Uterus (tissue), 2 donors: Measurements from ENCODE around the gene VSIR.

Source experiments
- CTCF ChIP-seq, 4 experiments: fragments of 200-600 bp in 2 of 4; fragments of 450-650 bp in 2 of 4; sonication (generic) in 2 of 4; IDR thresholded peaks; one replicate each; pipeline ENCODE4 v1.5.1; 2016 to 2019; ENCODE audit warnings: antibody characterized with exemption in 4 of 4, mild to moderate bottlenecking in 2 of 4, moderate library complexity in 1 of 4
- POLR2A ChIP-seq, 2 donors: fragments of 450-650 bp; IDR thresholded peaks; one replicate each; pipeline ENCODE4 v1.6.1; 2016; ENCODE audit warnings: antibody characterized with exemption in 2 of 2, mild to moderate bottlenecking in 1 of 2, moderate library complexity in 1 of 2

- no peak for TF ChIP-seq CTCF (IDR thresholded peaks at IDR 0.05)
- no peak for TF ChIP-seq POLR2A (IDR thresholded peaks at IDR 0.05)
These were observed 61.1 kb downstream of the VSIR start for GRCh38 chr10:71712170-71712569.
